Thyroid gland (tissue), 4 donors: ENCODE measurements around the gene AMELY. TPM values are rescaled to one million over a fixed set of nuclear protein-coding genes. Genes with fewer than 3 reads are reported as not detected.

Source experiments
- DNase-seq, 2 donors: peaks; one replicate each; pipeline ENCODE4 v3.0.0-alpha.2; 2019
- H3K27ac ChIP-seq, 3 donors: fragments of 200-600 bp; sonication (generic); 1 replicate in 2 of 3; 2 replicates in 1 of 3; pipeline ENCODE4 v1.5.1; 2016 to 2019; ENCODE audit warnings: mild to moderate bottlenecking in 1 of 3, moderate library complexity in 1 of 3
- H3K27me3 ChIP-seq: fragments of 200-600 bp; sonication (generic); one replicate; pipeline ENCODE4 v1.5.1; 2019
- H3K36me3 ChIP-seq, 2 donors: fragments of 200-600 bp; sonication (generic); one replicate each; pipeline ENCODE4 v1.5.1; 2016 to 2019
- H3K4me1 ChIP-seq, 2 donors: fragments of 200-600 bp; sonication (generic); one replicate each; pipeline ENCODE4 v1.5.1; 2017 to 2019
- H3K4me3 ChIP-seq, 3 donors: fragments of 200-600 bp; sonication (generic); replicated peaks in 1 of 3; 1 replicate in 2 of 3; 2 replicates in 1 of 3; pipeline ENCODE4 v1.5.1; 2016; ENCODE audit warnings: mild to moderate bottlenecking in 1 of 3
- H3K9me3 ChIP-seq: fragments of 200-600 bp; sonication (generic); one replicate; pipeline ENCODE4 v1.5.1; 2017
- CTCF ChIP-seq, 6 experiments: fragments of 200-600 bp in 3 of 6; fragments of 450-650 bp in 3 of 6; sonication (generic) in 3 of 6; IDR thresholded peaks; one replicate each; pipeline ENCODE4 v1.5.1; 2016 to 2019; ENCODE audit warnings: antibody characterized with exemption in 6 of 6, mild to moderate bottlenecking in 2 of 6, inconsistent platforms in 1 of 6, moderate library complexity in 1 of 6
- POLR2A ChIP-seq, 2 donors: fragments of 450-650 bp; IDR thresholded peaks; one replicate each; pipeline ENCODE4 v1.6.1; 2017; ENCODE audit warnings: antibody characterized with exemption in 2 of 2, mild to moderate bottlenecking in 2 of 2, moderate library complexity in 1 of 2
- WGBS, 2 donors: methylation state at CpG; one replicate each; pipeline ENCODE4 v1.1.5; 2017; 5-methylcytosine and 5-hydroxymethylcytosine counted together
- intact Hi-C: fragments of 100-400 bp; cut with DNase I; formaldehyde crosslinking; loops from one replicate; pipeline ENCODE4 v1.15.1; 2023
- total RNA-seq, 4 donors: library from RNA; depleted of rRNA; stranded (reverse); fragments of >200 nt; gene quantifications; one replicate each; pipeline ENCODE4 v1.2.3, GENCODE V29; 2016

Gene AMELY
- total RNA-seq, 4 donors from 2014 or later: not detected

DNA sequence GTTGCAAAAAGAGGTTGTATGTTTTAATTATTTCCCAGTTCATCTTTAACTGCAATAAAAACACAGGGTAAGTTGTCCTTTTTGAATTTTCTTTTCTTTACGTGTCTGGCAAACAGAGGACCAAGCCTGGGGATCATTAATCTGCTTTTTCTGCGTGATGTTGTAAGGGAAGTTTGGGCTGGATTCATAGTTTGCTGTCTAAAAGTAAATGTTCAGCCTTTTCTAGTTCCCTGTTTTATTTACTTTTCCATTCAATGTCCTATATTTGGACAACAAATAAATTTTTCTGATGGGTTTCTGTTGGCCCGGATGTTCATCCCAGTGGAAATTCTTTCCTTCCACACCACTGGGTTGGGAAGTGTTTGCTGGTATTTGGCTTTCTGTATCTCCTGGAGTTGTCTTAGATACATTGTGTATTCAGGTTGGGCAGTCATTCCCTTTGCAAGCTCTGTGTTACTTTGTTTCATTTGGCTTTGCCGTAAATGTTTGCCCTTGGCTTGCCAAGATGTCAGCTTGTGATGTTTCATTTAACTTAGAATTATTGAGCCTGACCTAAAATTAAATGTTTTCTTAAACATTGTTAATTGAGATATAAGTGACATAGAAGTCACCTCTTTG lies 20.3 kb upstream of the AMELY start:
- Histone ChIP-seq H3K4me3 (no peak overlapping the region), H3K27ac (peak overlapping the region in 1 of 3 donors; percentile 84), H3K36me3 (no peaks in the 10 kb centered on the region), H3K27me3 (no peaks in the 10 kb centered on the region), H3K4me1 (no peaks in the 10 kb centered on the region), H3K9me3 (no peaks in the 10 kb centered on the region)
- intact Hi-C loops: no loop called here
- no peak for TF ChIP-seq POLR2A (IDR thresholded peaks at IDR 0.05)
- DNase-seq: peak in 1 of 2 donors; percentile 20
- WGBS, 2 donors: 21 to 34% methylated on average over 4 of the region's 4 CpGs

- intact Hi-C loops: no loop called here
- WGBS, 2 donors: no CpG with 5 or more reads among the region's 1 CpG
- H3K27me3 ChIP-seq: no peaks in the 10 kb centered on the region
- TF ChIP-seq CTCF (IDR thresholded peaks at IDR 0.05) (no peak), POLR2A (IDR thresholded peaks at IDR 0.05) (no peak)
- H3K4me1 ChIP-seq: no peaks in the 10 kb centered on the region
- no peak overlapping the region for H3K4me3 ChIP-seq
- H3K27ac ChIP-seq: peak overlapping the region in 1 of 3 donors; percentile 84
- DNase-seq: peak; percentile 66 to 75
- H3K36me3 ChIP-seq: no peaks in the 10 kb centered on the region
- H3K9me3 ChIP-seq: no peaks in the 10 kb centered on the region
Observed at GRCh38 chrY:6929237-6929636, 17.7 kb upstream of the AMELY start.

DNA sequence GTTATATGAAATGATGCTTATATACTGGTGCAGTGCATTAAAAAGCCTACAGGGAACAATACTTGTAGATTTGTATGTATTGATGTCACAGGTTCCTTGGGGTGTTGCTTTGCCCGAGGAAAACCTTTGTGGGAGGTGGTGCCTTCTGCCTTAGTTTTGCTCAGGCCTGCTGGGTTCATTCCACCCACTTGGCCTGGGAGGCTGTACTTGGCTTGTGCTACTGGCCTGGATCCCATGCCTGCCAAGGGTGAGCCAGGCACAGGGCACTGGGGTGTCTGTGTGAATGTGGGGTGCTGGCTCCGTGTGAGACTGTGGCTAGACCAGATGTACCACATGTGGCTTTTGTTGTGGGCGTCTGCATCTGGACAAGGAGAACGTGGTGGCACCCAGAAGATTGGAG lies 16.7 kb upstream of the AMELY start:
- peak overlapping the region in 1 of 3 donors; percentile 84 for H3K27ac ChIP-seq
- intact Hi-C loops: no loop called here
- no peak overlapping the region for H3K4me3 ChIP-seq
- H3K9me3 ChIP-seq: no peaks in the 10 kb centered on the region
- WGBS, 2 donors: 36% methylated on average over 2 of the region's 4 CpGs; no CpG with 5 or more reads in 1 of the 2 donors
- H3K36me3 ChIP-seq: no peaks in the 10 kb centered on the region
- peak; percentile 43 to 64 for DNase-seq
- TF ChIP-seq CTCF (IDR thresholded peaks at IDR 0.05): no peak
- TF ChIP-seq POLR2A (IDR thresholded peaks at IDR 0.05): no peak
- no peaks in the 10 kb centered on the region for H3K4me1 ChIP-seq
- H3K27me3 ChIP-seq: no peaks in the 10 kb centered on the region

DNA sequence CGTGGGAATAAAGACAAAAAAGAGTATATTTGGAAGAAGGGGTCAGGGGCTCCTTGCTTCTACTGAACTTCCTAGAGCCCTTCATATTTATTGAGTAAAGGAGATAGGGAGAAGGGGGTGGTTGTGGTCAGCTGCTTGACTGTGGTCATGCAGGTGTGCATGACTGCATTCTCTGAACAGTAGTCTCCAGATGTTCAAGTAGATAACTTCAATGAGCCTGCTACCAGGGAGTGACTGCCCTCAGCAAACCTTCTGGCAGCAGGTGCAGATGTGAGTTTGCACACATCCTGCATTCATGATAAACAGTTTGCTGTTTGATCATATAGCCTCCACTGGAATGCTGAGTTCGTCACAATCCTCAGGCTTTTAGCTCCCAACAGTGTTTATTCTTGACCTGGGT lies 9.5 kb upstream of the AMELY start:
- no peak overlapping the region for H3K4me3 ChIP-seq
- WGBS, 2 donors: 78 to 79% methylated on average over 2 of the region's 2 CpGs
- intact Hi-C loops: no loop called here
- no peak for DNase-seq
- no peak overlapping the region for H3K27ac ChIP-seq
- H3K27me3 ChIP-seq: no peaks in the 10 kb centered on the region
- H3K4me1 ChIP-seq: no peaks in the 10 kb centered on the region
- H3K36me3 ChIP-seq: no peaks in the 10 kb centered on the region
- TF ChIP-seq CTCF (IDR thresholded peaks at IDR 0.05) (no peak), POLR2A (IDR thresholded peaks at IDR 0.05) (no peak)
- no peaks in the 10 kb centered on the region for H3K9me3 ChIP-seq

DNA sequence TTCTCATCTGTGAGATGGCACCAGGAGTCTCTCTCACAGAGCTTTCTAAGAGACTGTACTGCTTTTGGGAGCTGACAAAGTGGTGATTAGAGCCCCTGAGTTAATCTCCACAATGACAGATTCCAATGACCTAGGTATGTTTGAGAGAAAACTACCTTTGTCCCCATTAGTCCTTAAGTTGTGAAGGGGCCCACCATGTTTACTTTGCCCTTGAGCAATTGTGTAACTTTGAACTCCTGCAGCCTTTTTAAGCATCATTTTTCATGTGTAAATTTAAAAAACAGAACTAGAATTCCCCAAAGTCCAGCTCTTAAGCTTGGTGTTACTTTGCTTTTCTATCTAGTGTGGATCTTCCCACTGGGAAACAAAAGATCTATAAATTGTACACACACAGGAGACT lies 1.8 kb upstream of the AMELY start:
- Histone ChIP-seq H3K27me3 (no peaks in the 10 kb centered on the region), H3K27ac (no peak overlapping the region), H3K9me3 (no peaks in the 10 kb centered on the region), H3K4me1 (no peaks in the 10 kb centered on the region), H3K36me3 (no peaks in the 10 kb centered on the region), H3K4me3 (no peak overlapping the region)
- DNase-seq: no peak
- no peak for TF ChIP-seq CTCF (IDR thresholded peaks at IDR 0.05)
- no peak for TF ChIP-seq POLR2A (IDR thresholded peaks at IDR 0.05)
- intact Hi-C loops: no loop called here
